Activated CD8-positive, alpha-beta T cell treated with anti-CD3 and anti-CD28 coated beads for 36 hours (primary cell): ENCODE data around the gene TEAD3. TPM values are rescaled to one million over a fixed set of nuclear protein-coding genes. Genes with fewer than 3 reads are reported as not detected.
A peak's percentile ranks its signal among the peaks of the same experiment; 100 is the strongest.

Source experiments
- ATAC-seq: fragments of 200-7000 bp; cut with Tn5 transposase; one replicate; pipeline ENCODE4 v1.10.0; 2021; ENCODE audit warnings: mild to moderate bottlenecking, moderate library complexity
- CTCF ChIA-PET: fragments of 350-600 bp; sonication (Branson Sonifier 250); formaldehyde crosslinking; loops from one replicate; lab custom pipeline; 2021; ENCODE audit warnings: antibody characterized with exemption; lab: Charles Lee
- POLR2A ChIA-PET: fragments of 350-600 bp; sonication (Branson Sonifier 250); formaldehyde crosslinking; loops from one replicate; lab custom pipeline; 2021; ENCODE audit warnings: antibody characterized with exemption; lab: Charles Lee
- DNase-seq: peaks from one replicate; pipeline ENCODE4 v3.0.0-alpha.2; 2020
- H3K27ac Mint-ChIP-seq: one replicate; pipeline ENCODE4 v1.8.0; 2021; ENCODE audit warnings: mild to moderate bottlenecking, mixed read lengths
- H3K27me3 Mint-ChIP-seq: one replicate; pipeline ENCODE4 v1.8.0; 2021; ENCODE audit warnings: mixed read lengths
- H3K36me3 Mint-ChIP-seq: one replicate; pipeline ENCODE4 v1.8.0; 2021; ENCODE audit warnings: low read depth, mixed read lengths
- H3K4me1 Mint-ChIP-seq: one replicate; pipeline ENCODE4 v1.8.0; 2021; ENCODE audit warnings: low read depth, mixed read lengths
- H3K4me3 Mint-ChIP-seq: one replicate; pipeline ENCODE4 v1.8.0; 2021; ENCODE audit warnings: mild to moderate bottlenecking, moderate library complexity, mixed read lengths
- H3K9me3 Mint-ChIP-seq: one replicate; pipeline ENCODE4 v1.8.0; 2021; ENCODE audit warnings: mixed read lengths
- CTCF ChIP-seq: fragments of 200-600 bp; IDR thresholded peaks from one replicate; pipeline ENCODE4 v1.8.0; 2022; ENCODE audit warnings: antibody characterized with exemption, mild to moderate bottlenecking
- intact Hi-C: fragments of 100-400 bp; cut with micrococcal nuclease; formaldehyde crosslinking; loops from one replicate; pipeline ENCODE4 v1.10.0; 2022
- total RNA-seq, 2 experiments: library from RNA; stranded (reverse); gene quantifications; one replicate each; pipeline ENCODE4 v1.2.3, GENCODE V29; 2021

The TEAD3 gene
- total RNA-seq, 2 experiments from 2014 or later: 0.68 to 0.81 TPM

DNA sequence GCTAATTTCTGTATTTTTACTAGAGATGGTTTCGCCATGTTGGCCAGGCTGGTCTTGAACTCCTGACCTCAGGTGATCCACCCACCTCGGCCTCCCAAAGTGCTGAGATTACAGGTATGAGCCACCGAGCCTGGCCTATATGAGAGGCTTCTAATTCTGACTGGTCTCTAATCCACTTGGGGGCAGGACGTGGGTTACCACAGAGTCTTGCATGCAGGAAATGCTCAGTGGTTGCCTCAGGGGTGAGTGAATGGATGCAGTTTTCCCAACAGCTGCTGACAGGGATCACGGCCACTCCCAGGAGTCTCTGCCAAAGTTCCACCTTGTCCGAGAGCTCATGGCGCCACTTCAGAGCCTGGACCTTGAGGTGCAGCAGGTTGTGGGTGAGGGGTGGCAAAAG is 51.2 kb downstream of the TEAD3 start:
- intact Hi-C loops: no loop called here
- ChIA-PET POLR2A (interaction anchor here (1.9 kb wide), 1 partner anchor 102 kb away, joined by 4 read pairs; no protein-coding TSS in a partner anchor), CTCF (interaction anchor here (3.3 kb wide), 1 partner anchor 149 kb away, joined by 15 read pairs; the partner anchor contains the start of gene DEF6)
- TF ChIP-seq CTCF: no peak
- no peaks in the 10 kb centered on the region for H3K9me3 Mint-ChIP-seq
- no peak overlapping the region for H3K4me3 Mint-ChIP-seq
- no peaks in the 10 kb centered on the region for H3K36me3 Mint-ChIP-seq
- H3K27ac Mint-ChIP-seq: no peak overlapping the region
- no peaks in the 10 kb centered on the region for H3K27me3 Mint-ChIP-seq
- H3K4me1 Mint-ChIP-seq: peaks cover 6% of the 10 kb centered on the region
- peak; percentile 73 for DNase-seq
- peak; percentile 48 for ATAC-seq

DNA sequence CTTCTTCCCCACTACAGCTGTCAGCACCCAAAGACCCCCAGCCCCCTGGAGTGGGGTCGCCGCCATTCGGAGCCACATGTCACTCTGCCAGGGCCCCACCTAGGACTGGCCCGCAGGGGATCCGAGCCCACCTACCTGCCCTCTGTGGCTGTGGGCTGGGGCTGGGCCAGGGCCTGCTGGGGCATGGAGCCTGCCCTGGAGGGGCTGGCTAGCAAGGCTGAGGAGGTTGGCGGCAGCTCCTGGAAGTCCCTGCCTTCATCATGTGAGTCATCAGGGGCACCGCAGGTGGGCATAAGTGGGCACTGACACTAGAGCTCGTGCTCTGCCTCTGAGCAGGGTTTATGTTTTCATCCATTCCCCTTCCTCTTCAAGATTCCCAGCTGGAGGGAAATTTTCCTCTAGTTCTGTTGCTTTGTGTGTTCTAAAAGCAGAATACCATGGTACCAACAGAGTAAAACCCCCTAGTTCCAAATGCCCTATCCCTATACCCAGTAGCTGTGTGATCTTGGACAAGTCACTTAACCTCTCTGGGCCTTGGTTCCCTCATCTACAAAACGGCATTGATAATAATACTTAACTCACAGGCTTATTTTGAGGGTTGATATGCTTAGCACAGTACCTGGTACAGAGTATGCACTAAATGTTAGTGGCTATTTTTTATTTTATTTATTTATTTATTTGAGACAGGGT is 53.4 kb downstream of the TEAD3 start:
- H3K27ac Mint-ChIP-seq: no peak overlapping the region
- H3K9me3 Mint-ChIP-seq: no peaks in the 10 kb centered on the region
- peaks cover 4% of the 10 kb centered on the region for H3K4me1 Mint-ChIP-seq
- POLR2A ChIA-PET: interaction anchor here (0.5 to 1.6 kb wide), 2 partner anchors 24 to 42 kb away, joined by 3 to 7 read pairs; partner anchors contain the start of gene RPL10A
- TF ChIP-seq CTCF: no peak
- no peak for DNase-seq
- intact Hi-C loops: no loop called here
- no peak for ATAC-seq
- CTCF ChIA-PET: interaction anchor here (0.7 kb wide), 1 partner anchor 101 kb away, joined by 3 read pairs; the partner anchor contains the start of gene PPARD
- no peaks in the 10 kb centered on the region for H3K36me3 Mint-ChIP-seq
- no peaks in the 10 kb centered on the region for H3K27me3 Mint-ChIP-seq
- H3K4me3 Mint-ChIP-seq: no peak overlapping the region

GRCh38 chr6:35442693-35443092 is 54.2 kb downstream of the TEAD3 start:
- H3K4me3 Mint-ChIP-seq: no peak overlapping the region
- H3K27me3 Mint-ChIP-seq: no peaks in the 10 kb centered on the region
- H3K36me3 Mint-ChIP-seq: no peaks in the 10 kb centered on the region
- TF ChIP-seq CTCF: no peak
- peaks cover 4% of the 10 kb centered on the region for H3K4me1 Mint-ChIP-seq
- no peak for DNase-seq
- ChIA-PET CTCF (interaction anchor here (0.7 kb wide), 1 partner anchor 100 kb away, joined by 3 read pairs; the partner anchor contains the start of gene PPARD), POLR2A (no interaction called here)
- intact Hi-C loops: no loop called here
- H3K27ac Mint-ChIP-seq: no peak overlapping the region
- no peaks in the 10 kb centered on the region for H3K9me3 Mint-ChIP-seq
- no peak for ATAC-seq

GRCh38 chr6:35441642-35442041 is 55.2 kb downstream of the TEAD3 start:
- no peak overlapping the region for H3K4me3 Mint-ChIP-seq
- ChIA-PET CTCF (no interaction called here), POLR2A (interaction anchor here (1.3 kb wide), 1 partner anchor 97 kb away, joined by 3 read pairs; no protein-coding TSS in a partner anchor)
- no peaks in the 10 kb centered on the region for H3K9me3 Mint-ChIP-seq
- intact Hi-C loops: no loop called here
- no peaks in the 10 kb centered on the region for H3K27me3 Mint-ChIP-seq
- H3K27ac Mint-ChIP-seq: no peak overlapping the region
- no peaks in the 10 kb centered on the region for H3K36me3 Mint-ChIP-seq
- ATAC-seq: no peak
- no peak for TF ChIP-seq CTCF
- DNase-seq: no peak
- peaks cover 4% of the 10 kb centered on the region for H3K4me1 Mint-ChIP-seq

GRCh38 chr6:35441205-35441604 is 55.7 kb downstream of the TEAD3 start:
- Mint-ChIP-seq H3K4me3 (no peak overlapping the region), H3K27ac (no peak overlapping the region), H3K4me1 (peaks cover 4% of the 10 kb centered on the region), H3K27me3 (no peaks in the 10 kb centered on the region), H3K9me3 (no peaks in the 10 kb centered on the region), H3K36me3 (no peaks in the 10 kb centered on the region)
- ChIA-PET CTCF (no interaction called here), POLR2A (interaction anchor here (1.3 kb wide), 1 partner anchor 96 kb away, joined by 3 read pairs; no protein-coding TSS in a partner anchor)
- intact Hi-C loops: no loop called here
- ATAC-seq: no peak
- no peak for TF ChIP-seq CTCF
- DNase-seq: no peak
